Fibroblast of the aortic adventitia (primary cell): Measurements from ENCODE around the gene RALA. TPM values are rescaled to one million over a fixed set of nuclear protein-coding genes. Genes with fewer than 3 reads are reported as not detected.

ENCODE experiments used
- DNase-seq: peaks from one replicate; pipeline ENCODE4 v3.0.0-alpha.2; 2010; ENCODE audit warnings: low read depth
- H3K4me3 ChIP-seq: 2 replicates; pipeline ENCODE4 v1.5.1; 2011; ENCODE audit warnings: low read depth, mild to moderate bottlenecking, control low read depth, low read length, moderate library complexity
- total RNA-seq: library from RNA; depleted of rRNA; stranded (reverse); fragments of >200 nt; gene quantifications from 2 replicates; pipeline ENCODE4 v1.2.3, GENCODE V29; 2012; ENCODE audit warnings: low replicate concordance
- TF ChIP-seq, protein P1 (sequence below): IDR thresholded peaks from 2 replicates; pipeline ENCODE4 v1.5.1; 2011; ENCODE audit warnings: mild to moderate bottlenecking, low read length, control low read depth, inconsistent platforms; ENCODE audit not compliant: insufficient read depth

RALA gene
- total RNA-seq, 1 donor = 42.7 TPM

DNA sequence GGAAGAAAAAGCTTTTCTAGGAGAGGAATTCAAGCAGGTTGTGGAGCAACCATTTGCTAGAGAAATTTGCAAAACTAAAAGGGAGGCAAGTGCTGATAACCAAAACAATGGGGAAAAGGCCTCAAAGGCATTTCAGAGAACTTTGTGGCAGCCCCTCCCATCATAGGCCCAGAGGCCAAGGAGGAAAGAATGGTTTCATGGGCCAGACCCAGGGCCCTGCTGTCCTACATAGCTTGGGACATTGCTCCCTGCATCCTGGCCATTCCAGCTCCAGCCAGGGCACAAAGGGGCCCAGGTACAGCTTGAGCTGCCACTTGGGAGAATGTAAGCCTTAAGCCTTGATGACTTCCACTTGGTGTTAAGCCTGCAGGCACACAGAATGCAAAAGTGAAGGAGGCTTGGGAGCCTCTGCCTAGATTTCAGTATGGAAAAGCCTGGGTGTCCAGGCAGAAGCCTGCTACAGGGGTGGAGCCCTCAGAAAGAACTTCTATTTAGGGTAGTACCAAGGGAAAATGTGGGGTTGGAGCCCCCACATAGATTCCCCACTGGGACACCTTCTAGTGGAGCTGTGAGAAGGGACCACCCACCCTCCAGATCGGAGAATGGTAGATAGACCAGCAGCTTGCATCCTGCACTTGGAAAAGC is 91.2 kb downstream of the RALA start:
- TF ChIP-seq, protein P1, sequence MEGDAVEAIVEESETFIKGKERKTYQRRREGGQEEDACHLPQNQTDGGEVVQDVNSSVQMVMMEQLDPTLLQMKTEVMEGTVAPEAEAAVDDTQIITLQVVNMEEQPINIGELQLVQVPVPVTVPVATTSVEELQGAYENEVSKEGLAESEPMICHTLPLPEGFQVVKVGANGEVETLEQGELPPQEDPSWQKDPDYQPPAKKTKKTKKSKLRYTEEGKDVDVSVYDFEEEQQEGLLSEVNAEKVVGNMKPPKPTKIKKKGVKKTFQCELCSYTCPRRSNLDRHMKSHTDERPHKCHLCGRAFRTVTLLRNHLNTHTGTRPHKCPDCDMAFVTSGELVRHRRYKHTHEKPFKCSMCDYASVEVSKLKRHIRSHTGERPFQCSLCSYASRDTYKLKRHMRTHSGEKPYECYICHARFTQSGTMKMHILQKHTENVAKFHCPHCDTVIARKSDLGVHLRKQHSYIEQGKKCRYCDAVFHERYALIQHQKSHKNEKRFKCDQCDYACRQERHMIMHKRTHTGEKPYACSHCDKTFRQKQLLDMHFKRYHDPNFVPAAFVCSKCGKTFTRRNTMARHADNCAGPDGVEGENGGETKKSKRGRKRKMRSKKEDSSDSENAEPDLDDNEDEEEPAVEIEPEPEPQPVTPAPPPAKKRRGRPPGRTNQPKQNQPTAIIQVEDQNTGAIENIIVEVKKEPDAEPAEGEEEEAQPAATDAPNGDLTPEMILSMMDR = no peak
- H3K4me3 ChIP-seq = no peak overlapping the region
- DNase-seq = no peak

DNA sequence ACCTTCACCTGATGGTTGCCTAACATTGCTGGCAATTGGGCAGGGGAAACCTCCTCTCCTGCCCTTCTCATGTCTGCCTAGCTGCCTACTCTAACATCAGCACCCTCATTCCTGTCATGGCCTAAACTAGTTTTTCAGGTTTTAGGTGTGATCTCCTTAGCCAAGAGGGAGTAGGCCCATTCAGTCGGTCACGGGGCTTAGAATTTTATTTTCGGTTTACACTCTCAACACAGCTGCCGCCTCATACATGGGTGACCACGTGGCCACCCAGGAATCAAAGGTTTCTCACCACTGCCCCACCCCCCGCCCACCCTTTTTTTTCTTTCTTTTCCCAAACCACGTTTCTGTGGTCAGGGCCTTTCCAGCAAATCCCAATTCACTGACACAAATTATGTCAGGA is 97.2 kb downstream of the RALA start:
- TF ChIP-seq, protein P1 = no peak
- DNase-seq = no peak
- no peak overlapping the region for H3K4me3 ChIP-seq

DNA sequence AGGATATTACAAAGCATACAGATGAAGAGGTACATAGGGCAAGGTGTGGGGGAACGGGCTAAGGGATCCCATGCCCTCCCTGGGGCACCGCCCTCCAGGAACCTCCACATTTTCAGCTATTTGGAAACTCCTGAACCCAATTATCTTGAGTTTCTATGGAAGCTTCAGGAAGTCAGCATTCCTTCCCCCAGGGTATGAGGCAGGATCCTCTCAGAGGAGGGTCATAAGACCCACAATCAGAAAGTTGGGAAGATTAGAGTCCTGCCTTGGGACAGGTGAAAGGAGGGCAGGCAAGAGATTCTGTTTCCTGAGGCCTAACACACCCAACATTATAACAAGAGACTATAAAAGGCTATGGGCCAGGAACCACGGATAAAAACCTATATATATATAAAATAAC is 98.0 kb downstream of the RALA start:
- TF ChIP-seq, protein P1 = no peak
- DNase-seq = no peak
- no peak overlapping the region for H3K4me3 ChIP-seq

DNA sequence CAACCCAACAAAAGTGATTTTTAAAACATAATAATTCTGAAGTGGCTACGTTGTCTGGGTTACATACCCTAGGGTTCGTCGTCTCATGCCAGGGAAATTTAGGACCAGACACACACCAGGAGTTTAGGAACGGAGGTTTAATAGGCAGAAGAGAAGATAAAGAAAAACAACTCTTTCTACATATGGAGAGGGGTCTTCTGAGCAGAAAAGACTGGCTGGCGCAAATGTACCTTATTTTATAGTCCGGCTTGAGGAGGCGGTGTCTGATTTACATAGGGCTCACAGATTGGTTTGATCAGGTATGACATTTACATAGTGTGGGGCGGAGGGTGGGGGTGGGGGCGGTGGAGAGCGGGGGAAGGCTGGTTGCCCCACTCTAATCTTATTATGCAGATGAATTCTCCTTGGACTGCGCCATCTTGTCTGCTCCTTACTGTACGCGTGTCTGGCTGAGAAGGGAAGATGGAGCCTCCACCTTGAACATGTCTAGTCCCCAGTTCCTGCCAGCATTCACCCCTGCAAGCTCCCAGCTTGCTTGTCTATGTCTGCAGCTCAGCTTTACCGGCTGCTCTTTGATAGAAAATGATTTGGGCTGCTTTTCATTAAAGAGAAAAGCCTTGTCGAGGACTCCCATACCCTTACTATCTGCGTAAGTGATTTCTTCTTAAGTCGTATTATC is 98.7 kb downstream of the RALA start:
- TF ChIP-seq, protein P1 = no peak
- H3K4me3 ChIP-seq = no peak overlapping the region
- no peak for DNase-seq

DNA sequence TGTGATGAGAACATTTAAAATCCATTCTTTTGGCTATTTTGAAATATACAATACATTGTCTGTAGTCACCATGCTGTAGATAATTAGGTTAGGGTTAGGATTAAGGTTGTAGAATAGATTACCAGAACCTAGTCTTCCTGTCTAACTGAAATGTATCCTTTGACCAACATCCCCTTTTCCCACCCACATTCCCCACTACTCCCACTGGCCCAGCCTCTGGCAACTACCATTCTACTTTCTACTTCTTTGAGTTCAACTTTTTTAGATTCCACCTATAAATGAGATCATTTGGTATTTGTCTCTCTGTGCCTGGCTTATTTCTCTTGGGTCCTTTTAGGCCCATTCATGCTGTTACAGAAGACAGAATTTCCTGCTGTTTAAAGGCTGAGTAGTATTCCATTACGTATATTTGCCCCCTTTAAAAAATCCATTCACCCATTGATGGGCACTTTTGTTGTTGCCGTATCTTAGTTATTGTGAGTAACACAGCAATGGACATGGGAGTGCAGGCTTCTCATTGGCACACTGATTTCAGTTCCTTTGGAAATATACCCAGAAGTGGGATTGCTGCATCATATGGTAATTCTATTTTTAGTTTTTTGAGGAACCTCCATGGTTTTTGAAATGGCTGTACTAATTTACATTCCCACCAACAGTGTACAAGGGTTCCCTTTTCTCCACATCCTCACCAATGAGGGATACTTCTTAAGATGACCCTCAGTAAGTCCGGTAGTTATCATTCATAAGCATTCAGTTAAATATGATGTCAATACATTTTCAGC is 104.0 kb downstream of the RALA start:
- DNase-seq = no peak
- TF ChIP-seq, protein P1 = no peak
- no peak overlapping the region for H3K4me3 ChIP-seq

DNA sequence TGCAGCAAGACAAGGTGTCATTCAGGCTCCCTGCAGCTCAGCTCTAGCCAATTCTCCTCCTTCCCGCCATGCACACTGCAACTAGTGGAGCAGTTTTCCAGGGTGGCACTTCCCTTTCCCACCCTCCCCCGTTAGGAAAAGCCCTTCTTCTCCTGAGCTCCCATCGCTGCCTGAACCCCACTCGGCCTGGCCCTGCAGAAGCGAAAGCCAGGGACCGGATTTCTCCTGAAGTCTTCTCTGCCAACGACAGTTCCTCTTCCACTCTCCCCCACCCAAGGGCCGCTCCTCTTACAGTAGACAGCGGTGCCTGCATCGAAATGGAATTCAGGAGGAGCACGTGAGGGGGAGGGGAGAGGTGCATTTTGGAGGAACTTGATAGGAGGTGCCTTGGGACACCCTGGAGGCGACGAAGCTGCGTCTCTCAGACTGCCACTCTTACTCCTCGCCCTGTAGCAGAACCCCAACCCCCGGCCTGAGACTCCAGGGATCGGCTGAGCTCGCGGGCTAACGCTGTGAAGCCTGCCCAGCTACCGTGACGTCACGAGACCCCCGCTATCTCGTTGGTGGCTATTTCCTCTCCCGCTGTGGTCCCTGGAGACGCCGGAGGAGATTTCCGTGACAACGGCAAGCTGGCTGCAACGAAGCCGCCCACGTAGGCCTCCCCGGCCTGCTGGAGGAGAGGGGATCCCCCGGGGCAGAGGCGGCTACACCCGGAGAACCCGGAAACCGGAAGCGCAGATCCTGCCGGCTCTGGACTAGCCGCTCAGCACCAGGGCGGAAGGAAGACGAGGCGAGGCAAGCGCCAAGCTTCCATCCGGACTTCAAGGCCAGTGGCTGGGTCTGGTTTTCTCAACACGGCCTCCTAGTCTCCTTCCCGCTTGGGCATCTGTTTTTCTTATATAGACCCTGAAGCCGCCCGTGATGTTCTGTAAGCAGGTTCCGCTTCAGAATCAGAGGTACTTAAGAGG is 109.7 kb downstream of the RALA start:
- peak overlapping the region; percentile 76 for H3K4me3 ChIP-seq
- TF ChIP-seq, protein P1 = no peak
- peak; percentile 98 for DNase-seq
